Smooth muscle cell (in vitro differentiated cells): ENCODE measurements around the gene TAX1BP1. TPM values are rescaled to one million over a fixed set of nuclear protein-coding genes. Genes with fewer than 3 reads are reported as not detected.
A peak's percentile ranks its signal among the peaks of the same experiment; 100 is the strongest.

Source experiments
- DNase-seq: peaks from one replicate; lab custom pipeline; 2025; ENCODE audit not compliant: unreplicated experiment; lab: John Stamatoyannopoulos, UW
- H2AFZ ChIP-seq: fragments of 200-600 bp; sonication (generic); 2 replicates; pipeline ENCODE4 v1.6.0; 2016; ENCODE audit warnings: antibody characterized with exemption, low read depth, mild to moderate bottlenecking
- H3F3A ChIP-seq: fragments of 200-600 bp; sonication (generic); 2 replicates; pipeline ENCODE4 v1.6.0; 2017; ENCODE audit warnings: antibody characterized with exemption, low read depth
- H3K27ac ChIP-seq: fragments of 200-600 bp; sonication (generic); 2 replicates; pipeline ENCODE4 v1.5.1; 2016; ENCODE audit warnings: low read depth, mild to moderate bottlenecking
- H3K27me3 ChIP-seq: fragments of 200-600 bp; sonication (generic); 2 replicates; pipeline ENCODE4 v1.6.1; 2016; ENCODE audit warnings: low read depth, mild to moderate bottlenecking
- H3K36me3 ChIP-seq: fragments of 200-600 bp; sonication (generic); 2 replicates; pipeline ENCODE4 v1.5.1; 2016; ENCODE audit warnings: low read depth
- H3K4me1 ChIP-seq: fragments of 200-600 bp; sonication (generic); 2 replicates; pipeline ENCODE4 v1.5.1; 2016; ENCODE audit warnings: low read depth
- H3K4me2 ChIP-seq: fragments of 200-600 bp; sonication (generic); 2 replicates; pipeline ENCODE4 v1.6.0; 2016; ENCODE audit warnings: mild to moderate bottlenecking
- H3K4me3 ChIP-seq: fragments of 200-600 bp; sonication (generic); 2 replicates; pipeline ENCODE4 v1.5.1; 2016; ENCODE audit warnings: mild to moderate bottlenecking
- H3K79me2 ChIP-seq: fragments of 200-600 bp; sonication (generic); 2 replicates; pipeline ENCODE4 v1.6.0; 2016; ENCODE audit warnings: low read depth, mild to moderate bottlenecking
- H3K9ac ChIP-seq: fragments of 200-600 bp; sonication (generic); 2 replicates; pipeline ENCODE4 v1.6.0; 2016; ENCODE audit warnings: low read depth
- H3K9me3 ChIP-seq: fragments of 200-600 bp; sonication (generic); replicated peaks from 2 replicates; pipeline ENCODE4 v1.5.1; 2016; ENCODE audit warnings: low read depth
- H4K20me1 ChIP-seq: fragments of 200-600 bp; sonication (generic); 2 replicates; pipeline ENCODE4 v1.6.0; 2016; ENCODE audit warnings: low read depth
- CTCF ChIP-seq: fragments of 200-600 bp; sonication (generic); IDR thresholded peaks from 2 replicates; pipeline ENCODE4 v1.5.1; 2017; ENCODE audit warnings: borderline replicate concordance, mild to moderate bottlenecking, antibody characterized with exemption; ENCODE audit not compliant: insufficient read depth, poor library complexity, severe bottlenecking
- WGBS: methylation state at CpG from one replicate; pipeline ENCODE4 v1.1.7; 2016; ENCODE audit warnings: low lambda C conversion rate; 5-methylcytosine and 5-hydroxymethylcytosine counted together
- polyA plus RNA-seq: library from polyadenylated mRNA; unstranded; fragments of >200 nt; fragmentation: Nextera tagmentation; extraction: Ambion mirVana; gene quantifications from 2 replicates; pipeline ENCODE4 v1.2.1, GENCODE V29; 2016
- total RNA-seq: library from RNA; depleted of rRNA; stranded (reverse); fragments of >200 nt; gene quantifications from 2 replicates; pipeline ENCODE4 v1.2.3, GENCODE V29; 2014

TAX1BP1 gene
- total and polyA plus RNA-seq, 2 experiments from 2014 or later = 80.4 to 81.6 TPM

- no peak for DNase-seq
- H3K79me2 ChIP-seq = peaks cover 83% of the 10 kb centered on the region
- no peak for TF ChIP-seq CTCF
- H3K27ac ChIP-seq = no peak overlapping the region
- no peaks in the 10 kb centered on the region for H3K36me3 ChIP-seq
- H4K20me1 ChIP-seq = peaks cover 58% of the 10 kb centered on the region
- H3K9me3 ChIP-seq = no peaks in the 10 kb centered on the region
- no peak overlapping the region for H3K4me3 ChIP-seq
- no peaks in the 10 kb centered on the region for H3K27me3 ChIP-seq
- H3K9ac ChIP-seq = no peak overlapping the region
- H3F3A ChIP-seq = peaks cover 4% of the 10 kb centered on the region
- no peaks in the 10 kb centered on the region for H3K4me1 ChIP-seq
- no peak overlapping the region for H2AFZ ChIP-seq
- no peak overlapping the region for H3K4me2 ChIP-seq
- WGBS = 100% methylated on average over 1 of the region's 1 CpG
These were observed 22.1 kb downstream of the TAX1BP1 start for GRCh38 chr7:27762062-27762461.

GRCh38 chr7:27763983-27764508 is 24.1 kb downstream of the TAX1BP1 start:
- H3K79me2 ChIP-seq = peaks cover 80% of the 10 kb centered on the region
- peak overlapping the region; percentile 45 for H3K4me2 ChIP-seq
- H3K4me3 ChIP-seq = no peak overlapping the region
- H3K27ac ChIP-seq = peak overlapping the region; percentile 46
- H4K20me1 ChIP-seq = peaks cover 73% of the 10 kb centered on the region
- H3K4me1 ChIP-seq = no peaks in the 10 kb centered on the region
- no peaks in the 10 kb centered on the region for H3K27me3 ChIP-seq
- H2AFZ ChIP-seq = no peak overlapping the region
- H3K9ac ChIP-seq = no peak overlapping the region
- H3K9me3 ChIP-seq = no peaks in the 10 kb centered on the region
- H3F3A ChIP-seq = peaks cover 4% of the 10 kb centered on the region
- WGBS = 74% methylated on average over 2 of the region's 2 CpGs
- DNase-seq = no peak
- H3K36me3 ChIP-seq = no peaks in the 10 kb centered on the region
- no peak for TF ChIP-seq CTCF

GRCh38 chr7:27765841-27766240 is 25.9 kb downstream of the TAX1BP1 start:
- H3K4me2 ChIP-seq = no peak overlapping the region
- H3K36me3 ChIP-seq = peaks cover 9% of the 10 kb centered on the region
- H3K9ac ChIP-seq = no peak overlapping the region
- 86% methylated on average over 11 of the region's 11 CpGs for WGBS
- peak overlapping the region; percentile 12 for H3K27ac ChIP-seq
- TF ChIP-seq CTCF = no peak
- no peaks in the 10 kb centered on the region for H3K9me3 ChIP-seq
- H3K4me3 ChIP-seq = no peak overlapping the region
- DNase-seq = no peak
- no peaks in the 10 kb centered on the region for H3K4me1 ChIP-seq
- H3F3A ChIP-seq = peaks cover 4% of the 10 kb centered on the region
- H4K20me1 ChIP-seq = peaks cover 70% of the 10 kb centered on the region
- H3K79me2 ChIP-seq = peaks cover 81% of the 10 kb centered on the region
- H2AFZ ChIP-seq = no peak overlapping the region
- no peaks in the 10 kb centered on the region for H3K27me3 ChIP-seq

GRCh38 chr7:27767374-27767773 is 27.4 kb downstream of the TAX1BP1 start:
- no peaks in the 10 kb centered on the region for H3K9me3 ChIP-seq
- H2AFZ ChIP-seq = no peak overlapping the region
- H3K79me2 ChIP-seq = peaks cover 80% of the 10 kb centered on the region
- peak overlapping the region; percentile 23 for H3K4me2 ChIP-seq
- H3K36me3 ChIP-seq = peaks cover 9% of the 10 kb centered on the region
- H3K27ac ChIP-seq = peak overlapping the region; percentile 19
- no peaks in the 10 kb centered on the region for H3K27me3 ChIP-seq
- H3K4me3 ChIP-seq = no peak overlapping the region
- H3K4me1 ChIP-seq = no peaks in the 10 kb centered on the region
- H4K20me1 ChIP-seq = peaks cover 69% of the 10 kb centered on the region
- H3F3A ChIP-seq = peaks cover 4% of the 10 kb centered on the region
- no peak overlapping the region for H3K9ac ChIP-seq
- no peak for DNase-seq
- TF ChIP-seq CTCF = no peak
